Upper lobe of left lung (tissue), 4 donors: ENCODE measurements around the gene ARHGAP1.

Experiments used
- CTCF ChIP-seq, 6 experiments: fragments of 450-650 bp in 4 of 6; fragments of 200-600 bp in 2 of 6; sonication (generic) in 2 of 6; IDR thresholded peaks; one replicate each; pipeline ENCODE4 v1.5.1; 2016 to 2019; ENCODE audit warnings: antibody characterized with exemption in 6 of 6
- POLR2A ChIP-seq, 4 donors: fragments of 450-650 bp; IDR thresholded peaks; one replicate each; pipeline ENCODE4 v1.5.1; 2016 to 2017; ENCODE audit warnings: antibody characterized with exemption in 4 of 4, mild to moderate bottlenecking in 2 of 4

- no peak for TF ChIP-seq CTCF (IDR thresholded peaks at IDR 0.05)
- no peak for TF ChIP-seq POLR2A (IDR thresholded peaks at IDR 0.05)
Measured at GRCh38 chr11:46680815-46681214, 19.6 kb downstream of the ARHGAP1 start.
